Measurements from ENCODE around the gene PXK.

- TF ChIP-seq CTCF (conservative IDR thresholded peaks at IDR 0.05; ENCODE audit: low read length) (no peak), EZH2phosphoT487 (IDR thresholded peaks at IDR 0.05; ENCODE audit: borderline replicate concordance, low read depth, low read length) (no peak)
These were observed 55.2 kb downstream of the PXK start for GRCh38 chr3:58387650-58388546.

Data from OCI-LY7 (cell line).